Hematopoietic multipotent progenitor cell (in vitro differentiated cells): ENCODE measurements around the gene AFDN. TPM values are rescaled to one million over a fixed set of nuclear protein-coding genes. Genes with fewer than 3 reads are reported as not detected.

ENCODE experiments used
- DNase-seq, 3 donors: peaks; one replicate each; pipeline ENCODE4 v3.0.0-alpha.2; 2011 to 2015; ENCODE audit warnings: low read depth in 2 of 3, low spot score in 2 of 3
- total RNA-seq: library from RNA; depleted of rRNA; stranded (reverse); fragments of >200 nt; gene quantifications from one replicate; pipeline ENCODE4 v1.2.3, GENCODE V29; 2012

AFDN gene
- total RNA-seq, 1 donor = 3.2 TPM

GRCh38 chr6:168013250-168013915 lies 186.7 kb downstream of the AFDN start:
- DNase-seq = no peak

- no peak for DNase-seq
These were observed 187.7 kb downstream of the AFDN start for GRCh38 chr6:168014428-168014827.

GRCh38 chr6:168015009-168015408 lies 188.3 kb downstream of the AFDN start:
- DNase-seq = no peak

GRCh38 chr6:168015482-168016175 lies 188.9 kb downstream of the AFDN start:
- DNase-seq = no peak

- no peak for DNase-seq
These were observed 189.5 kb downstream of the AFDN start for GRCh38 chr6:168016176-168016620.

GRCh38 chr6:168016721-168017525 lies 190.2 kb downstream of the AFDN start:
- DNase-seq = no peak

- no peak for DNase-seq
These were observed 190.9 kb downstream of the AFDN start for GRCh38 chr6:168017629-168018028.

- DNase-seq = no peak
These were observed 192.0 kb downstream of the AFDN start for GRCh38 chr6:168018664-168019063.

GRCh38 chr6:168020242-168020641 lies 193.5 kb downstream of the AFDN start:
- DNase-seq = no peak

- no peak for DNase-seq
These were observed 194.9 kb downstream of the AFDN start for GRCh38 chr6:168021581-168021980.

Other genes with a start within 250 kb of the AFDN start
- gene KIF25, start 170.8 kb downstream of the AFDN start, total RNA-seq = not detected